ENCODE results near the gene INTS11. TPM values are rescaled to one million over a fixed set of nuclear protein-coding genes. Genes with fewer than 3 reads are reported as not detected.

INTS11 gene
- total RNA-seq, 1 donor from 2014 or later, result 61.5 TPM

- DNase-seq, result no peak
These were observed 39.3 kb downstream of the INTS11 start for GRCh38 chr1:1285102-1285571.

DNA sequence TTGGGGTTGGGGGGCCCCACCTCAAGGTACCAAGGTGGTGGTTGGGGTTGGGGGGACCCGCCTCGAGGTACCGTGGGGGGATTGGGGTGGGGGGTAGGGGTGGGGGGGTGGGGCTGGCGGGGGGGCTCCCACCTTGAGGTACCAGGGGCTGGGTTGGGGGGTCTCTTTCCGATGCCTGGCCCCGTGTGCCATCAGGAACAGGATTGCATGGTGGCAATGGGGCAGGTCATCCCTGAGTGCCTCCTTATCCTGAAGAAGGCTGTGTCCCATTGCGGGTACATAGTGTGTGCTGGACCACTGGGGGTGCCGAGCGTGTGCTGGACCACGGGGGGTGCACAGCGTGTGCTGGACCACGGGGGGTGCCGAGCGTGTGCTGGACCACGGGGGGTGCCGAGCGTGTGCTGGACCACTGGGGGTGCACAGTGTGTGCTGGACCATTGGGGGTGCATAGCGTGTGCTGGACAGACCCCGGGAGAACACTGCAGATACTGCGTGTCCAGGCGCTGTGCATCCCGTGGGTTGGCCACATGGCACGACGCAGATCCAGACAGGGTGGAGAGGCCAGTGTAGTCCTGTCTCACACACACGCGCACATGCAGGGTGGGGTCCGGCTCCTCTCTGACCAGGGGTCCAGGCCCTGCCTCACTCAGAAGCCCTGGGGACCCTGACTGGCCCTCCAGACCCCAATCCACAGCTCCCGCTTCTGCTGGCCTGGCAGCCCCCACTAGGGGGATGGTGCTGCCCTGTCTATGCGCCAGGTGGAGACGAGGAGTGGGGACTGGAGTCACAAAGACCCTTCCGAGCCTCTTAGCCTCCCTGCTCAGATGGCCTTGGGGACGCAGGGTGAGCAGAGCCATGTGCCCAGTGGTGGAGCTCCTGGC is 40.0 kb downstream of the INTS11 start:
- no peak for DNase-seq

DNA sequence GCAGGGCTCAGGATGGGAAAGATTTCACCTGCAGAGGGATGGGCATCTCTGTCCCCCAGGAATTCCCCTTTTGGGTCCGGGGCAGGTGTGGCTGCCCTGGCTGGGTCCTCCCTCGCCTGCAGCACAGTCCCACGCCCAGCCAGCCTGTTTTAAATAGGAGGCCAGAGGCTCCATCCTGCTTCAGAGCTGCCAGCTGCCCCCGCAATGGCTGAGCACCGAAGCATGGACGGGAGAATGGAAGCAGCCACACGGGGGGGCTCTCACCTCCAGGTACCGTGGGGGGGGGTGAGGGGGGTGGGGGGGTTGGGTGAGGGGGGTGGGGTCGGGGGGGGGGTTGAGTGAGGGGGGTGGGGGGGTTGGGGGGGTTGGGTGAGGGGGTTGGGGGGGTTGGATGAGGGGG is 40.6 kb downstream of the INTS11 start:
- no peak for DNase-seq

- no peak for DNase-seq
These were observed 41.5 kb downstream of the INTS11 start for GRCh38 chr1:1282998-1283397.

DNA sequence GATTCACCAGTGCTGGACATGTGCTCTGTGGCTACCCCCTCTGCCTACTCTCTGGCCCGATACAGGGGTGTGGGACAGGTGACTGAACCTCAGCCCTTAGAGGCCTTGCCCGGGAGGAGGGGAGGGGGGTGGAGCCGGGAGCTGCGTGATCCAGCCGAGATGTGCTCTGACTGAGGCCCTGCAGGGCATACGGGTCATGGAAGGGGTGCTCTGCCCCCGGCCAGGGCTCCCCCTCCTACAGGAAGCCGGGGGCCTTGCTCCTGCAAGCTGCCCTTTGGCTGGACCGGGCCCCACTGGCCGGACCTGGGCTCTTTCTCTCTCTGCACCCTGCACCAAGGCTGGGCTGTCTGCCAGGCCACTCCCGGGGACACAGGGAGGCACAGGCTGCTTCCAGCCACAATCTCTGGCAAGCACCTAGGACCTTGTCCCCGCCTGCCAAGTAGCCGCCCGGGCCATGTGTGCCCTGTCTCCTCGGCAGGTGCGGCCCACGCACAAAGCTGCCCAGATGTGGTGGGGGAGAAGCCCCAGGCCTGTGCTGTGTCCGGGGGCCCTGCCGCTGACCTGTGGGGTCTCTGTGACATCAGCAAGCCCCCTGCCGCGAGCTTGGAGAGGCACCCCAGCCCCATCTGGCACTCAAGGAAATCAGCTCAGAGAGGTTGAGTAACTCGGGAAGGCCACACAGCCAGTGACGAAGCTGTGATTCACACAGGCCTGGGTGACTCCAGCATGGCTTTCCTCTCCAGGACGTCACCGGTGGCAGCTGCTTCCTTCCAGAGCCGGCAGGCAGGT is 42.7 kb downstream of the INTS11 start:
- no peak for DNase-seq

- no peak for DNase-seq
These were observed 43.5 kb downstream of the INTS11 start for GRCh38 chr1:1280782-1281481.

GRCh38 chr1:1279028-1279427 is 45.4 kb downstream of the INTS11 start:
- no peak for DNase-seq

DNA sequence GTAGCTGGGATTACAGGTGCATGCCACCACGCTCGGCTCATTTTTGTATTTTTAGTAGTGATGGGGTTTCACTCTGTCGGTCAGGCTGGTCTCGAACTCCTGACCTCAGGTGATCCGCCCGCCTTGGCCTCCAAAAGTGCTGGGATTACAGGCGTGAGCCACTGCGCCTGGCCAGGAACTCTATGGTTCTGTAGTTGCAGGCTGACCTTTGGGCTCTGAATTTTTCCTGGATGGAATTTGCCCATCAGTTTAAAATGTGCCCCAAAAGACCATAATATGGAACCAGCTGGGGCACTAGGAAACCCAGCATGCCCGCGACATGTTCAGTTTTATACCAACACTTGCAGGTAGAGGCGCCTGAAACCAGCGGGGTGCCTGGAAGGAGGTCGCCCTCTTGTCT is 45.8 kb downstream of the INTS11 start:
- no peak for DNase-seq

GRCh38 chr1:1275836-1276235 is 48.6 kb downstream of the INTS11 start:
- DNase-seq, result no peak

DNA sequence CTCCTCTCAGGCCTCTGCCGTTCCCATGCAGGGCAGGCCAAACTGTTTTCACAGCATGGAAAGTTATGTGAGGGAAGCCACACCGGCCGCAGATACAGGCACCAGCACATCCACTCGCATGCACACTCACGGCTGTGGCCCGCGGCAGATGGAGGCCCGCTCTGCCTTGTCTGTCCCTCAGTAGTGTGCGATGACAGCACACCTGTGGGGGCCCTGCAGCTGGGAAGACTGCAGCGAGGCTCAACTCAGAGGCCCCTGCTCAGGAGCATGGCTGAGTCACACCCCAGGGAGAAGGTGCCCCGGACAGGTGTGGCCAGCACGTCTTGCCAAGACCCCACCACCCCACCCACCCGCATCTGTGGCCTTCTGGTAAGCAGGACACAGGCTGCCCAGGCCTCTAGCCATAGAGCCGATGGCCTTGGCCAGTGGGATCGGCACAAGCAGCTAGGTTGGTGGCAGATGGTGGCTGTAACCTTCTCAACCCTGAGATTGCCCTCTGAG is 49.5 kb downstream of the INTS11 start:
- DNase-seq, result no peak

DNA sequence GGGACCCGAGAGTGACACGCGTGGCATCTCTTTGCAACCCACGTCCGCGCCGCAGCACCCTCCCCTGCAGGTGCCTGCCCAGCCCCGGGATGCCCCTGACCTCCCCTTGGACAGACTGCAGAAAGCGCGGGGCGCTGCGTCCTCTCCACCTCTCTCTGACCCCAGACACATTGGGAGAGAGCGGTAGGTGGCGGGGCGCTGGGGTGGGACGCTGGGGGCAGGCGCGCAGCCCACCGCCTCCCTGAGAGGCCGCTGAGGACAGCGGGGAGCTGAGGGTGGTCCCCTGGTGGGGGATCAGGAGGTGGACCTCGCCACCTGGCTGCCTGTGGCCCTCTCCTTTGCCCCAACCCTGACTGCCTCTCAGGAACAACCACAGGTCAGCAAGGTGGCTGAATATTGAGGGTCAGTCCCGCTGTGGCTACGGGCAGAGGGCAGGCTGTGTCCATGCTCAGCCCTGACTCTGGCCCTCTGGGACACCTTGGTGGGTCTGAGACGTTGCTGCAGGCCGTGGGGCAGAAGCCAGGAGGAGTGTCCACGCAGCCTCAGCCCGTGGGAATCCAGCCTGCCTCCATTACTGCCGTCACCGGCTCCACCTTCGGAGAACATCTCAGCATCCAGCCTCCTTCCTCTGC is 50.0 kb downstream of the INTS11 start:
- DNase-seq, result no peak

GRCh38 chr1:1273512-1274298 is 50.8 kb downstream of the INTS11 start, which contains the start of gene UBE2J2:
TSS of gene UBE2J2 (minus strand) at chr1:1273854. CDS start at chr1:1267992, 5,862 bp downstream.
- DNase-seq, result peak; percentile 97

DNA sequence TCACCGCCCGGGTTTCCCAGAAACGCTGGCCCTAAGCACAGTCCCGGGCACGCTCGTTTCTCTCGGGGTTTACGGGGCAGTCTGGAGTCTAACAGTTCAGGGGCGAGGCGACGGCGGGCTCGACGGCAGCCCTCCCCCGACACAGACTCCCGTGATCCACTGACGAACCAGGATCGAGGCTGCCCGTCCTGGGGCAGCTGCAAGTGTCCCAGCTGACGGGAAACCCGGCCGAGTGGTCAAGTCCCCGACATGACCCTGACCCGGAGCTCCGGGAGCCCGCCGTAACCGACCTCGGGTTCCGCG is 51.3 kb downstream of the INTS11 start:
- DNase-seq, result no peak

DNA sequence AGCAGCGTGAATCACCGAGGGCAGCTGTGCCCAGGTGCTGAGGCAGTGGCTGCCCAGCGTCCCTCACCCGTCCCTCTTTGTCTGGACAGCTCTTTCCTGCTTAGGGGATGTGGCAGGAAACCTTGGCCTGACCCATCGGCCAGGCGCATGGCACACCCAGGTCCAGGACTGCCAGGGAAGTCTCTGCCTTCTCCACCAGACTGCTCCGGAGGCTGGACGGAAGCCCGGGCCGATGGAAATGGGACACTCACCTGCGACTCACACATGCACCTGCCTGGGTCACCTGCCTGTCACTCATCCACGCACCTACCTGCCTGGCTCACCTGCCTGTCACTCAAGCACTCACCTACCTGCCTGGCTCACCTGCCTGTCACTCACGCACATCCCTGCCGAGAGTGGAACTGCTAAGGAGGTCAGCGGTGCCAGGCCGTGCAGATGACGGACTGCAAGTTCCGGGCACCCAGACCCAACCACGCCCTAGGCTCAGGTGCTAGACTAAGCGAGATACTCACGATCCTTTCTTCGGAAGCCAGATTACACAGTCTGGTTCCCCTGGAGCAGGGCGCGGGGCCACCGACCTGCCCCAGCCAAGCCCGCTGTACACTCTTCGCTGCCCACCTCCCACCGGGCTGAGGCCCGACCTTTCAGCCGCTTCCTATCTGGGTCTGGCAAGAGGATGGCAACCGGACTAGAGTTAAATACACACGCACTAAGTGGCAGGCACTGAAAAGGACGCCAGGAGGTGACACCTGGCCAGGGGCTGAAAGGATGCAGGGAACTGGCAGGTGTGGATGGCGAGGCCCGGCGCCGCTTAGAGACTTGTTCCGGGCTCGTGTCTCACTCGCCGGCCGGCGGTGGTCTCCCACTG is 51.9 kb downstream of the INTS11 start:
- no peak for DNase-seq

GRCh38 chr1:1270813-1271212 is 53.6 kb downstream of the INTS11 start:
- no peak for DNase-seq

- DNase-seq, result no peak
These were observed 56.2 kb downstream of the INTS11 start for GRCh38 chr1:1268284-1268682.

GRCh38 chr1:1267488-1268283 is 56.8 kb downstream of the INTS11 start:
- DNase-seq, result no peak

DNA sequence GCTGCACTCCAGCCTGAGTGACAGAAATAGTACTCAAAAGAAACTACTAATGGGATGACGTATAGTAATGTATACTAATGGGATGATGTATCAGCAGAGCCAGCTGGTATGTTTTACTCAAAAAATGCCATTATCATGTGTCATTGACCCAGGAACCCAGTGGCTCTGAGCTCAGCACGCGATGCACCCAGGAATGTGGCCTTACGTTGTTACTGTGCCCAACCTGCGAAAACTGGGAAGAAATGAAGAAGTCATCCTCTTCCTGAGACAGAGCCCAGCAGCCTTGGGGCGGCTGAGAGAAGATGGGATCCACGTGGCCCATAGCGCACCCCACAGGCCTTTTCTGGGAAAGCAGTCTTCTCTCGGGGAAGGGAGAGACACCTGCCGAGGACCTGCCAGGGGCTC is 59.6 kb downstream of the INTS11 start:
- DNase-seq, result no peak

DNA sequence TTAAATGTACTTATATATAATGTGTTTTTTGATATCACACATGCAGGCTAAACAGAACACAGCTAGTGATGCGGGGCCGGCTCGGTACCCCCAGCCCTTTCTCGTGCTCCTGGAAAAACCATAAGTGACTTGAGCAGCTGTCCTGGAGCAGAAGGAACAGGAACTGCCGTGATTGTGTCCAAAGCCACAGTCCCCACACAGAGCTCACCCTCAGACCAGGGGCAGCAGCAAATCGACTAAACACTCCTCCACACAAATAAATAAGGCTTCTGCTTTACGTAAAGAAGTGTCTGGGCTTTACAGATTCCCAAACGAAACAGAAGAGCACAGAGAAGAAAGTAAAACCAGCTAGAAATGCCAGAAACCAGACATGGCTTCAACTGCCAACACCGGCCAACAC is 60.4 kb downstream of the INTS11 start:
- no peak for DNase-seq

Measured in tongue (tissue), 2 donors.